Measurements from ENCODE around the gene CFAP52.

DNA sequence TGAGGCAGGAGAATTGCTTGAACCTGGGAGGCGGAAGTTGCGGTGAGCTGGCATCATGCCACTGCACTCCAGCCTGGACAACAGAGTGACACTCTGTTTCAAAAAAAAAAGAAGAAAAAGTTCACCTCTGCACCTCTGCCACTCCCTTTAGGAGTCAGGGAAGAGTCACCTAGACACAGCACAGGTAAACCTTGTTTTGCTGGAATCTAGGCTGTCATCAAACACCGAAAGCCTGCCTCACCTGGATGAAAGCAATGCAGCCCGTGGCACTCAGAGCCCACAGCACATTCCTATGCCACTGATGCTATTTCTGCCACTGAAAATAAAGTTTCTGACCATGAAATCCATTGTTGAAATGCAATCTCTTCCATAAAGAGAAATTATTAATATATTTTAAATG is 22.2 kb downstream of the CFAP52 start:
- TF ChIP-seq, protein P1, sequence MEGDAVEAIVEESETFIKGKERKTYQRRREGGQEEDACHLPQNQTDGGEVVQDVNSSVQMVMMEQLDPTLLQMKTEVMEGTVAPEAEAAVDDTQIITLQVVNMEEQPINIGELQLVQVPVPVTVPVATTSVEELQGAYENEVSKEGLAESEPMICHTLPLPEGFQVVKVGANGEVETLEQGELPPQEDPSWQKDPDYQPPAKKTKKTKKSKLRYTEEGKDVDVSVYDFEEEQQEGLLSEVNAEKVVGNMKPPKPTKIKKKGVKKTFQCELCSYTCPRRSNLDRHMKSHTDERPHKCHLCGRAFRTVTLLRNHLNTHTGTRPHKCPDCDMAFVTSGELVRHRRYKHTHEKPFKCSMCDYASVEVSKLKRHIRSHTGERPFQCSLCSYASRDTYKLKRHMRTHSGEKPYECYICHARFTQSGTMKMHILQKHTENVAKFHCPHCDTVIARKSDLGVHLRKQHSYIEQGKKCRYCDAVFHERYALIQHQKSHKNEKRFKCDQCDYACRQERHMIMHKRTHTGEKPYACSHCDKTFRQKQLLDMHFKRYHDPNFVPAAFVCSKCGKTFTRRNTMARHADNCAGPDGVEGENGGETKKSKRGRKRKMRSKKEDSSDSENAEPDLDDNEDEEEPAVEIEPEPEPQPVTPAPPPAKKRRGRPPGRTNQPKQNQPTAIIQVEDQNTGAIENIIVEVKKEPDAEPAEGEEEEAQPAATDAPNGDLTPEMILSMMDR (IDR thresholded peaks at IDR 0.05; ENCODE audit: low read depth, low read length) = no peak
- no peak for TF ChIP-seq EZH2phosphoT487 (IDR thresholded peaks at IDR 0.05; ENCODE audit: low read depth)
